ENCODE data around the gene KLRC4.
"Not testable (repeated sequence)": the region's sequence is repeated elsewhere in the genome, so short reads cannot be mapped to it uniquely, and the experiment has no call there.

DNA sequence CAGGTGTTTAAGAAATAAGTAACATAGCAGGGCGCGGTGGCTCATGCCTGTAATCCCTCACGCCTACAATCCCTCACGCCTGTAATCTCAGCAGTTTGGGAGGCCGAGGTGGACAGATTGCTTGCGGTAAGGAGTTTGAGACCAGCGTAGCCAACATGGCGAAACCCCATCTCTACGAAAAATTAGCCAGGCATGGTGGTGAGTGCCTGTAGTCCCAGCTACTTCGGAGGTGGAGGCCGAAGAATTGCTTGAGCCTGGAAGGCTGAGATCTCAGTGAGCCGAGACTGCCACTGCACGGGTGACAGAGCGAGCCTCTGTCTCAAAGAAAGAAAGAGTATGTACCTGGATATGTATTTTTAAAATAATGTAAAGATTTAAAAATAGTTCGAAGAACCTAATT lies 13.4 kb downstream of the KLRC4 start:
- not testable (repeated sequence) for TF ChIP-seq HNF4G (IDR thresholded peaks at IDR 0.05); SP1 (IDR thresholded peaks at IDR 0.05); GABPA (IDR thresholded peaks at IDR 0.05 in 1 of 2, conservative IDR thresholded peaks at IDR 0.05 in 1 of 2); FOXA1 (IDR thresholded peaks at IDR 0.05); YY1 (IDR thresholded peaks at IDR 0.05)
- TF ChIP-seq, protein P1, sequence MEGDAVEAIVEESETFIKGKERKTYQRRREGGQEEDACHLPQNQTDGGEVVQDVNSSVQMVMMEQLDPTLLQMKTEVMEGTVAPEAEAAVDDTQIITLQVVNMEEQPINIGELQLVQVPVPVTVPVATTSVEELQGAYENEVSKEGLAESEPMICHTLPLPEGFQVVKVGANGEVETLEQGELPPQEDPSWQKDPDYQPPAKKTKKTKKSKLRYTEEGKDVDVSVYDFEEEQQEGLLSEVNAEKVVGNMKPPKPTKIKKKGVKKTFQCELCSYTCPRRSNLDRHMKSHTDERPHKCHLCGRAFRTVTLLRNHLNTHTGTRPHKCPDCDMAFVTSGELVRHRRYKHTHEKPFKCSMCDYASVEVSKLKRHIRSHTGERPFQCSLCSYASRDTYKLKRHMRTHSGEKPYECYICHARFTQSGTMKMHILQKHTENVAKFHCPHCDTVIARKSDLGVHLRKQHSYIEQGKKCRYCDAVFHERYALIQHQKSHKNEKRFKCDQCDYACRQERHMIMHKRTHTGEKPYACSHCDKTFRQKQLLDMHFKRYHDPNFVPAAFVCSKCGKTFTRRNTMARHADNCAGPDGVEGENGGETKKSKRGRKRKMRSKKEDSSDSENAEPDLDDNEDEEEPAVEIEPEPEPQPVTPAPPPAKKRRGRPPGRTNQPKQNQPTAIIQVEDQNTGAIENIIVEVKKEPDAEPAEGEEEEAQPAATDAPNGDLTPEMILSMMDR (IDR thresholded peaks at IDR 0.05; ENCODE audit: low read depth, low read length, missing input control), result not testable (repeated sequence)
- TF ChIP-seq, protein P2, sequence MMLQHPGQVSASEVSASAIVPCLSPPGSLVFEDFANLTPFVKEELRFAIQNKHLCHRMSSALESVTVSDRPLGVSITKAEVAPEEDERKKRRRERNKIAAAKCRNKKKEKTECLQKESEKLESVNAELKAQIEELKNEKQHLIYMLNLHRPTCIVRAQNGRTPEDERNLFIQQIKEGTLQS (IDR thresholded peaks at IDR 0.05), result not testable (repeated sequence)

Data from liver (tissue), 3 donors.